Hematopoietic multipotent progenitor cell treated with erythropoietin and hydrocortisone succinate and interleukin-3 and kit ligand, for 8 days (in vitro differentiated cells): ENCODE results near the gene GRM6.

Source experiments
- DNase-seq: peaks from one replicate; pipeline ENCODE4 v3.0.0-alpha.2; 2015

Gene GRM6

GRCh38 chr5:178994580-178995340 lies at the start of gene GRM6:
Gene GRM6 (minus strand): TSS chr5:178995320. CDS start chr5:178994944, 376 bp downstream.
- no peak for DNase-seq

- DNase-seq = no peak
Measured at GRCh38 chr5:179044765-179045164, 49.6 kb upstream of the GRM6 start.

- no peak for DNase-seq
Measured at GRCh38 chr5:179033004-179033580, 38.0 kb upstream of the GRM6 start.

GRCh38 chr5:179023528-179024189 lies 28.5 kb upstream of the GRM6 start, which contains the start of gene ZNF879:
Gene ZNF879 (plus strand): TSS chr5:179023804. CDS start chr5:179025005, 1,201 bp downstream.
- peak; percentile 90 for DNase-seq

GRCh38 chr5:179008667-179009066 lies 13.5 kb upstream of the GRM6 start:
- no peak for DNase-seq

GRCh38 chr5:179006564-179006963 lies 11.4 kb upstream of the GRM6 start:
- no peak for DNase-seq

- no peak for DNase-seq
Measured at GRCh38 chr5:178998441-178998840, 3.3 kb upstream of the GRM6 start.

GRCh38 chr5:178997191-178997590 lies 2.1 kb upstream of the GRM6 start:
- DNase-seq = no peak

GRCh38 chr5:178996156-178996555 lies 1.0 kb upstream of the GRM6 start:
- no peak for DNase-seq

- no peak for DNase-seq
Measured at GRCh38 chr5:178995341-178995690, 196 bp upstream of the GRM6 start.

GRCh38 chr5:178993955-178994579 lies 1.1 kb downstream of the GRM6 start:
- no peak for DNase-seq

GRCh38 chr5:178993236-178993765 lies 1.8 kb downstream of the GRM6 start:
- no peak for DNase-seq

- no peak for DNase-seq
Measured at GRCh38 chr5:178992291-178992895, 2.7 kb downstream of the GRM6 start.

GRCh38 chr5:178991190-178992145 lies 3.7 kb downstream of the GRM6 start:
- DNase-seq = no peak

- no peak for DNase-seq
Measured at GRCh38 chr5:178990491-178990890, 4.6 kb downstream of the GRM6 start.

GRCh38 chr5:178989311-178989710 lies 5.8 kb downstream of the GRM6 start:
- no peak for DNase-seq

GRCh38 chr5:178988436-178989220 lies 6.5 kb downstream of the GRM6 start:
- DNase-seq = no peak

- no peak for DNase-seq
Measured at GRCh38 chr5:178986326-178986960, 8.7 kb downstream of the GRM6 start.

- DNase-seq = no peak
Measured at GRCh38 chr5:178984145-178985072, 10.7 kb downstream of the GRM6 start.
